KMS-11 (cell line): ENCODE measurements around the gene RPS19.

Source experiments
- H2AFZ ChIP-seq: fragments of 200-600 bp; sonication (generic); 2 replicates; pipeline ENCODE4 v1.6.1; 2016; ENCODE audit warnings: antibody characterized with exemption, mixed run types, low read depth
- H3K27ac ChIP-seq: fragments of 200-600 bp; sonication (generic); 2 replicates; pipeline ENCODE4 v1.6.1; 2016; ENCODE audit warnings: mild to moderate bottlenecking, mixed run types
- H3K27me3 ChIP-seq: fragments of 200-600 bp; sonication (generic); 2 replicates; pipeline ENCODE4 v1.6.1; 2017; ENCODE audit warnings: mild to moderate bottlenecking, low read depth, mixed run types, moderate library complexity; ENCODE audit not compliant: insufficient read depth
- H3K36me3 ChIP-seq: fragments of 200-600 bp; sonication (generic); 2 replicates; pipeline ENCODE4 v1.6.1; 2017; ENCODE audit warnings: mild to moderate bottlenecking, mixed run types; ENCODE audit not compliant: insufficient read depth
- H3K4me1 ChIP-seq: fragments of 200-600 bp; sonication (generic); 2 replicates; pipeline ENCODE4 v1.6.1; 2016; ENCODE audit warnings: mild to moderate bottlenecking, low read depth, mixed run types; ENCODE audit not compliant: poor library complexity, severe bottlenecking
- H3K4me2 ChIP-seq: fragments of 200-600 bp; sonication (generic); 2 replicates; pipeline ENCODE4 v1.7.0; 2016; ENCODE audit warnings: mild to moderate bottlenecking, mixed run types
- H3K4me3 ChIP-seq: fragments of 200-600 bp; sonication (generic); IDR thresholded peaks from 2 replicates; pipeline ENCODE4 v1.6.1; 2017; ENCODE audit warnings: low read depth, low read length, mixed read lengths; ENCODE audit not compliant: insufficient read depth
- H3K79me2 ChIP-seq: fragments of 200-600 bp; sonication (generic); 2 replicates; pipeline ENCODE4 v1.6.1; 2016; ENCODE audit warnings: low read depth, mixed run types; ENCODE audit not compliant: insufficient read depth
- H3K9ac ChIP-seq: fragments of 200-600 bp; sonication (generic); 2 replicates; pipeline ENCODE4 v1.6.1; 2016; ENCODE audit warnings: mild to moderate bottlenecking, mixed run types
- H4K20me1 ChIP-seq: fragments of 200-600 bp; sonication (generic); 2 replicates; pipeline ENCODE4 v1.6.1; 2016; ENCODE audit warnings: mild to moderate bottlenecking, mixed run types; ENCODE audit not compliant: insufficient read depth
- TF ChIP-seq, protein P1 (sequence below): fragments of 200-600 bp; sonication (generic); conservative IDR thresholded peaks from 2 replicates; pipeline ENCODE4 v1.6.1; 2017; ENCODE audit warnings: low read depth, mild to moderate bottlenecking, antibody characterized with exemption, low read length, moderate library complexity, mixed read lengths

RPS19 gene

DNA sequence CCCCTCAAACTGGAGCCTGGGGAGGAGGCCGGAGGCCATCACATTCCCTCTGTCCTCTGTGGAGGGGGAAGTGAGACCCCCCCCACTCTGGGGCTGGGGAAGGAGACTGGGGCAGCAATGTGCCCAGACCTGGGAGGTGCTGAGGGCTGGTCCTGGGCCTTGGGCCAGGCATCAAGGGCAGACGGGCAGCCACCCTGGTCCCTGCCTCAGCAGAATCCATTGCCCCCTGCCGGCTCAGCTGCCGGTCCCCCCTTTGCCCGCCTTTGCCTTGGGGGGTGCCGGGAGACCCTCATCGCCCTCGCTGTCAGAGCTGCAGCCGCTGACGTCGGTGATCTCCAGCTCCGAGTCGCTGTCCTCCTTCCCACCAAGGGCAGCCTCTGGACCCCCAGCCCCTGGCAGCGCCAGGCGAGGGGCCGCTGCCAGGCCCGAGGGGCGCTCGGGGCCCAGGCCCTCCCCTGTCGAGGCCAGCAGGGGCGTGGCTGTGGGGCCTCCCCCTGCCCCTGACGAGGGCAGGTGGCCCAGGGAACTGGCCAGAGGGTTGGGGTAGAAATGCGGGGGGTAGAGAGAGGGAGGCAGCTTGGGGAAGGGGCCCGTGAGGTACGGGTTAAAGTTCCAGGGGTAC, 48.0 kb downstream of the RPS19 start:
- no peak overlapping the region for H3K27ac ChIP-seq
- no peak overlapping the region for H3K9ac ChIP-seq
- H3K4me3 ChIP-seq: no peak overlapping the region
- no peaks in the 10 kb centered on the region for H3K79me2 ChIP-seq
- TF ChIP-seq, protein P1, sequence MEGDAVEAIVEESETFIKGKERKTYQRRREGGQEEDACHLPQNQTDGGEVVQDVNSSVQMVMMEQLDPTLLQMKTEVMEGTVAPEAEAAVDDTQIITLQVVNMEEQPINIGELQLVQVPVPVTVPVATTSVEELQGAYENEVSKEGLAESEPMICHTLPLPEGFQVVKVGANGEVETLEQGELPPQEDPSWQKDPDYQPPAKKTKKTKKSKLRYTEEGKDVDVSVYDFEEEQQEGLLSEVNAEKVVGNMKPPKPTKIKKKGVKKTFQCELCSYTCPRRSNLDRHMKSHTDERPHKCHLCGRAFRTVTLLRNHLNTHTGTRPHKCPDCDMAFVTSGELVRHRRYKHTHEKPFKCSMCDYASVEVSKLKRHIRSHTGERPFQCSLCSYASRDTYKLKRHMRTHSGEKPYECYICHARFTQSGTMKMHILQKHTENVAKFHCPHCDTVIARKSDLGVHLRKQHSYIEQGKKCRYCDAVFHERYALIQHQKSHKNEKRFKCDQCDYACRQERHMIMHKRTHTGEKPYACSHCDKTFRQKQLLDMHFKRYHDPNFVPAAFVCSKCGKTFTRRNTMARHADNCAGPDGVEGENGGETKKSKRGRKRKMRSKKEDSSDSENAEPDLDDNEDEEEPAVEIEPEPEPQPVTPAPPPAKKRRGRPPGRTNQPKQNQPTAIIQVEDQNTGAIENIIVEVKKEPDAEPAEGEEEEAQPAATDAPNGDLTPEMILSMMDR: no peak
- no peak overlapping the region for H3K4me2 ChIP-seq
- peaks cover 19% of the 10 kb centered on the region for H3K27me3 ChIP-seq
- H2AFZ ChIP-seq: no peak overlapping the region
- H3K36me3 ChIP-seq: no peaks in the 10 kb centered on the region; the same call in 1 of the 2 replicates
- no peaks in the 10 kb centered on the region for H3K4me1 ChIP-seq
- H4K20me1 ChIP-seq: no peaks in the 10 kb centered on the region

DNA sequence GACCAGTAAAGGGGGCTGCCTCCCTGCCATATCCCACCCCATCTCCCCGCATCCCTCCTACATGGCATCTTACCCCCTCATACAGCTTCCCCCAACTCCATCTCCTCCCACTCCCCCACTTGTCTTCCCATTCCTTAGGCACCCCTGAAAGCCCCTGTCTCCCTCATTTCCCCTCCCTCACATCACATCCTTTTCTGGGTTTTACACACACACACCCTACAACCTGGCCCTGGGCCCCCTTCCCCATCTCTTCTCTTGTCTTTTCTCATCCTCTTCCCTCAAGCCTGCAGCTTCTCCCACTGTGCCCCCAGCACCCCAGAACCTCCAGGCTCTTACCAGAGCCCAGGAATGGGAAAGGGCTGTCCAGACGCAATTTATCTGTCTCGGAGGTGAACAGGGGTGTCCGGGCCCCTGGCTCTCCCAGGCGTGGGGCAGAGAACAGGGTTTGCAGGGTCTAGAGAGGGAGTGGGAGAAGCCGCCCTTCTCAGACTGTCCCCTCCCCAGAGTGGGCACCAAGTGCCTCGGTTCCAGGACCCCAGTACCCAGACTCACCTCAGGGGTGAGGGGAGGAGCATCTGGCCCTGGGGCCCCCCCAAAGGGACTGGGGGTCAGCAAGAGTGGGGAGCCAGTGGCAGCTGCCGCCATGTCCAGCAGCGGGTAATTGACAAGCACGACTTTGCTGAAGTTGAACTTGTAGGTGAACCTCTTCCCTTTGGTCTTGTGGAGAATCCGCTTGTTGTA, 48.8 kb downstream of the RPS19 start:
- no peak overlapping the region for H3K27ac ChIP-seq
- no peaks in the 10 kb centered on the region for H3K36me3 ChIP-seq
- no peak overlapping the region for H3K4me2 ChIP-seq
- TF ChIP-seq, protein P1: no peak
- peaks cover 26% of the 10 kb centered on the region for H3K27me3 ChIP-seq
- H3K4me1 ChIP-seq: no peaks in the 10 kb centered on the region
- no peaks in the 10 kb centered on the region for H3K79me2 ChIP-seq
- H4K20me1 ChIP-seq: no peaks in the 10 kb centered on the region
- no peak overlapping the region for H3K9ac ChIP-seq
- no peak overlapping the region for H3K4me3 ChIP-seq
- H2AFZ ChIP-seq: no peak overlapping the region

DNA sequence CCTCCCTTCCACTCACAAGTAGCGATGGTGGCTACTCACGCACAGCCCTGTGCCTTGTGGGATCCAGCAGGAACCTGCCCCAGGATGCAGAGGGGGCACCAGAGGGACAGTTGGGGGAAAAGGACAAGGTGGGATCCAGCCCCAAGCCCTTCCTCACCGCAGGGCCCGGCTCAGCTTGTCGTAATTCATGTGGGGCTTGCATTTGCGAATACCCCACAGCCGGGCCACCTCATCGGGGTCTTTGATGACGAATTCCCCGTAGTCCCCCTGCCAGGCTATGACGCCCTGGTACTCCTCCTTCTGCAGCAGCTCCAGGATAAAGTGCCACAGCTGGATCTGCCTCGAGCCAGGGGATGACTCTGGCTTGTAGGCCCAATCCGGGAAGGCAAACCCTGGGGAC, 49.7 kb downstream of the RPS19 start:
- H3K79me2 ChIP-seq: no peaks in the 10 kb centered on the region
- H3K4me1 ChIP-seq: no peaks in the 10 kb centered on the region
- H3K27ac ChIP-seq: no peak overlapping the region
- H3K4me3 ChIP-seq: no peak overlapping the region
- no peaks in the 10 kb centered on the region for H3K36me3 ChIP-seq
- H3K27me3 ChIP-seq: peaks cover 31% of the 10 kb centered on the region
- no peak overlapping the region for H3K9ac ChIP-seq
- no peaks in the 10 kb centered on the region for H4K20me1 ChIP-seq
- H2AFZ ChIP-seq: no peak overlapping the region
- H3K4me2 ChIP-seq: no peak overlapping the region
- TF ChIP-seq, protein P1: no peak

DNA sequence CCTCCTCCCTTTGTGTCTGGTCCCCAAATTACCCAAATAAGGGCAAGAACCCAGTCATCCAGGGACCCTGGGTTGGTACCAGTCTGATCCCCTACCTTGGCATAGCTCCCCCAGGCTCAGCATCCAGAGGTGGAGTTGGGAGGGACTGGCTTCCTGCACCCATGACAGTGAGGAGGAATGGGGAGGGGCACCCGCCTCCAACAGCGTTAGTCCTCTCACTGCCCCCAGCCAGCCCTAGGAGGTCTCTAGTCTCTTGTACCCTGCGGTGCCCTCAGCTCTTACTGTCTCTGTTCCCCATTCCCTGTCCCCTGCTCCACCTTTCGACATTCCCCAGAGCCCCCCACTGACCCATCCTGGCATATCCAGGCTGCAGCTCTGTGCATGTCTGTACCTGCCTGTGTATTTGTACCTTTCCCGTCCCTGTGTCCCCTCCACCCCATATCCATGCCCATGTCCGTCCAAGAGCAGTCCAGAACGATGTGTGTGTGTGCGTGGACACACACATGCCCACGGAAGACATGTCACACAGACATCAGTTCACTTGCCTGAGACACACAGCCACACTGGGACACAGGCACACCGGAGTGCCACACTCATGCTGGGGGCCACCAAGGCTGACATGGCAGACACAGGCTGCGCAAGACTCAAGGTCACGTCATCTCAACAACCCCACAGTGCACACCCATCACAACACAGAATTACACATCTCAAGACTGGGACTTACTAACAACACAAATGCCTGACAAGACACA, 50.4 kb downstream of the RPS19 start:
- peaks cover 34% of the 10 kb centered on the region for H3K27me3 ChIP-seq
- no peaks in the 10 kb centered on the region for H4K20me1 ChIP-seq
- no peak overlapping the region for H2AFZ ChIP-seq
- no peak overlapping the region for H3K4me2 ChIP-seq
- TF ChIP-seq, protein P1: no peak
- no peaks in the 10 kb centered on the region for H3K79me2 ChIP-seq
- H3K27ac ChIP-seq: no peak overlapping the region
- no peaks in the 10 kb centered on the region for H3K4me1 ChIP-seq
- no peak overlapping the region for H3K9ac ChIP-seq
- no peaks in the 10 kb centered on the region for H3K36me3 ChIP-seq
- no peak overlapping the region for H3K4me3 ChIP-seq
